Sigmoid colon (tissue), 7 donors: ENCODE results near the gene CCDC154. TPM values are rescaled to one million over a fixed set of nuclear protein-coding genes. Genes with fewer than 3 reads are reported as not detected.

Experiments
- DNase-seq: peaks from one replicate; pipeline ENCODE4 v3.0.0-alpha.2; 2019
- H3K27ac ChIP-seq, 4 donors: fragments of 200-600 bp; sonication (generic); one replicate each; pipeline ENCODE4 v1.5.1; 2016 to 2019; ENCODE audit warnings: mild to moderate bottlenecking in 1 of 4
- H3K27me3 ChIP-seq, 3 donors: fragments of 200-600 bp; sonication (generic); one replicate each; pipeline ENCODE4 v1.5.1; 2019; ENCODE audit warnings: mild to moderate bottlenecking in 1 of 3
- H3K36me3 ChIP-seq, 4 donors: fragments of 200-600 bp; sonication (generic); one replicate each; pipeline ENCODE4 v1.5.1; 2016 to 2019
- H3K4me1 ChIP-seq, 4 donors: fragments of 200-600 bp; sonication (generic); one replicate each; pipeline ENCODE4 v1.5.1; 2017 to 2019
- H3K4me3 ChIP-seq, 4 donors: fragments of 200-600 bp; sonication (generic); one replicate each; pipeline ENCODE4 v1.5.1; 2017 to 2019; ENCODE audit warnings: mild to moderate bottlenecking in 2 of 4, moderate library complexity in 1 of 4
- H3K9me3 ChIP-seq, 4 donors: fragments of 200-600 bp in 3 of 4; sonication (generic) in 3 of 4; one replicate each; pipeline versions ENCODE4 v1.5.1 to v1.6.1; 2013 to 2019
- EP300 ChIP-seq, 4 donors: sonication (generic); formaldehyde crosslinking; IDR thresholded peaks; one replicate each; pipeline ENCODE4 v1.6.1; 2017; ENCODE audit warnings: antibody characterized with exemption in 4 of 4
- POLR2A ChIP-seq, 2 donors: fragments of 450-650 bp; IDR thresholded peaks; one replicate each; pipeline ENCODE4 v1.6.1; 2016; ENCODE audit warnings: antibody characterized with exemption in 2 of 2, mild to moderate bottlenecking in 2 of 2, moderate library complexity in 2 of 2
- POLR2AphosphoS5 ChIP-seq, 4 donors: sonication (generic); formaldehyde crosslinking; IDR thresholded peaks; one replicate each; pipeline ENCODE4 v1.6.1; 2017; ENCODE audit warnings: antibody characterized with exemption in 4 of 4
- WGBS, 2 donors: extraction: QIAGEN DNeasy Blood & Tissue Kit; methylation state at CpG; one replicate each; pipeline ENCODE4 v1.1.7; 2013; 5-methylcytosine and 5-hydroxymethylcytosine counted together
- intact Hi-C: fragments of 100-400 bp; cut with DNase I; formaldehyde crosslinking; loops from one replicate; pipeline ENCODE4 v1.15.1; 2023
- polyA plus RNA-seq, 3 donors: library from polyadenylated mRNA; stranded (reverse); fragments of 200-250 nt; gene quantifications; one replicate each; pipeline ENCODE4 v1.2.3, GENCODE V29; 2013
- total RNA-seq, 4 donors: library from RNA; depleted of rRNA; stranded (reverse); fragments of >200 nt; gene quantifications; one replicate each; pipeline ENCODE4 v1.1.0, GENCODE V29; 2016
- TF ChIP-seq, protein P1 (sequence below), 4 experiments: fragments of 450-650 bp in 3 of 4; fragments of 200-600 bp in 1 of 4; IDR thresholded peaks; one replicate each; pipeline ENCODE4 v1.5.1; 2016 to 2019; ENCODE audit warnings: antibody characterized with exemption in 4 of 4, mild to moderate bottlenecking in 3 of 4, moderate library complexity in 2 of 4
- donor health status: healthy with polysubstance abuse.
- donor health status: Bipolar disorder and iron deficiency.
- donor health status: healthy.

CCDC154 gene
- total and polyA plus RNA-seq, 7 donors = 0.55 to 1.4 TPM; not detected in 5

DNA sequence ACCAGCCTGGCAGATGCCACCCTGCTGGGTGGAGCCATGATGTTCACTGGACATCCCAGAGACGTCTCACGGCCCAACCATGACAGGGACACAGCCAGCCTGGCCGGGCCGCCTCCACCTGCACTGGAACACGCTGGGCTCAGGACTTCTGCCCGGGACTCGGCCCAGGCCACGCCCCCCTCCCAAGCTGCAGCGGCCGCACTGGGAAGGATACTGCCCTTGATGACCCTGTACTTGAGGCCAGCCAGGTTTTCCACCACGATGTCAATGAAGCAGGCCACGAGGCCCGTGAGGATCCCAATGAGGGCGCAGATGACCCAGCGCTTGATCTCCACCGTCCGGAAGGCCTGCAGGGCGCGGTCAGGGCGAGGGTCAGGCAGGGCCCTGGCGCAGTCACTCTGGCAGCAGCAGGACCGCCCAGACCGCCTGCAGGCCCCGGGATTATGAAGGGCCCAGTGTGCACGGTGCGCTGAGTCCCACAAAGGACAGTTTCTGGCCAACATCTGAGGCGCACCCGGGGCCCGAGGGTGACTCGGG lies 16.3 kb upstream of the CCDC154 start:
- Histone ChIP-seq H3K9me3 (no peaks in the 10 kb centered on the region), H3K27me3 (no peaks in the 10 kb centered on the region), H3K4me1 (peaks cover 0 to 21% (median 9%) of the 10 kb centered on the region in 4 donors), H3K4me3 (peak overlapping the region in 1 of 4 donors; percentile 9), H3K36me3 (peaks cover 13 to 70% (median 14%) of the 10 kb centered on the region in 4 donors), H3K27ac (peak overlapping the region in 3 of 4 donors; percentile 66 to 80 (median 67))
- 92 to 94% methylated on average over 30 of the region's 30 CpGs for WGBS, 2 donors
- intact Hi-C loops = no loop called here
- DNase-seq = no peak
- TF ChIP-seq EP300 (IDR thresholded peaks at IDR 0.05) (no peak), POLR2AphosphoS5 (IDR thresholded peaks at IDR 0.05) (no peak), POLR2A (IDR thresholded peaks at IDR 0.05) (no peak)
- TF ChIP-seq, protein P1, sequence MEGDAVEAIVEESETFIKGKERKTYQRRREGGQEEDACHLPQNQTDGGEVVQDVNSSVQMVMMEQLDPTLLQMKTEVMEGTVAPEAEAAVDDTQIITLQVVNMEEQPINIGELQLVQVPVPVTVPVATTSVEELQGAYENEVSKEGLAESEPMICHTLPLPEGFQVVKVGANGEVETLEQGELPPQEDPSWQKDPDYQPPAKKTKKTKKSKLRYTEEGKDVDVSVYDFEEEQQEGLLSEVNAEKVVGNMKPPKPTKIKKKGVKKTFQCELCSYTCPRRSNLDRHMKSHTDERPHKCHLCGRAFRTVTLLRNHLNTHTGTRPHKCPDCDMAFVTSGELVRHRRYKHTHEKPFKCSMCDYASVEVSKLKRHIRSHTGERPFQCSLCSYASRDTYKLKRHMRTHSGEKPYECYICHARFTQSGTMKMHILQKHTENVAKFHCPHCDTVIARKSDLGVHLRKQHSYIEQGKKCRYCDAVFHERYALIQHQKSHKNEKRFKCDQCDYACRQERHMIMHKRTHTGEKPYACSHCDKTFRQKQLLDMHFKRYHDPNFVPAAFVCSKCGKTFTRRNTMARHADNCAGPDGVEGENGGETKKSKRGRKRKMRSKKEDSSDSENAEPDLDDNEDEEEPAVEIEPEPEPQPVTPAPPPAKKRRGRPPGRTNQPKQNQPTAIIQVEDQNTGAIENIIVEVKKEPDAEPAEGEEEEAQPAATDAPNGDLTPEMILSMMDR (IDR thresholded peaks at IDR 0.05) = no peak

DNA sequence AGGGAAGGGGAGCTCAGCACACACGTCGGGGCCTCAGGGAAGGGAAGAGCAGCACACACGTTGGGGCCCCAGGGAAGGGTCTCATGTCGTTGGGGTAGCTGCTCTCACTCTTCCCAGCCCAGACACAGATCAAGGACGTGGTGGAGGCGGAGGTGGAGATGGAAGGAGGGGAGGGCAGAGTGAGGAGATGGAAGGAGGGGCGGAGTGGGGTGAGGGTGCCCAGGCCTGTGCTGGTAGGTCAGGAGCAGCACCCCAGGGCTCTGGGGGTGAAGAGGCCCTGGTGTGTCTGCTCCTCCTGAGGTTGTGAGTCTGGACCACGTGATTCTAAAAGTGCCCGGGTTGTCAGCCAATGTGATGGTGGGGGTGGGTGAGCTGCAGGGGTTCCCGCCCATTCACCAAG lies 15.6 kb upstream of the CCDC154 start:
- Histone ChIP-seq H3K27ac (peak overlapping the region in 2 of 4 donors; percentile 66 to 80), H3K36me3 (peaks cover 19 to 77% (median 20%) of the 10 kb centered on the region in 4 donors), H3K9me3 (no peaks in the 10 kb centered on the region), H3K27me3 (no peaks in the 10 kb centered on the region), H3K4me1 (peaks cover 0 to 21% (median 9%) of the 10 kb centered on the region in 4 donors), H3K4me3 (no peak overlapping the region)
- TF ChIP-seq POLR2AphosphoS5 (IDR thresholded peaks at IDR 0.05) (no peak), EP300 (IDR thresholded peaks at IDR 0.05) (no peak), POLR2A (IDR thresholded peaks at IDR 0.05) (no peak)
- TF ChIP-seq, protein P1 (IDR thresholded peaks at IDR 0.05) = no peak
- 86 to 87% methylated on average over 10 of the region's 10 CpGs for WGBS, 2 donors
- DNase-seq = no peak
- intact Hi-C loops = no loop called here

DNA sequence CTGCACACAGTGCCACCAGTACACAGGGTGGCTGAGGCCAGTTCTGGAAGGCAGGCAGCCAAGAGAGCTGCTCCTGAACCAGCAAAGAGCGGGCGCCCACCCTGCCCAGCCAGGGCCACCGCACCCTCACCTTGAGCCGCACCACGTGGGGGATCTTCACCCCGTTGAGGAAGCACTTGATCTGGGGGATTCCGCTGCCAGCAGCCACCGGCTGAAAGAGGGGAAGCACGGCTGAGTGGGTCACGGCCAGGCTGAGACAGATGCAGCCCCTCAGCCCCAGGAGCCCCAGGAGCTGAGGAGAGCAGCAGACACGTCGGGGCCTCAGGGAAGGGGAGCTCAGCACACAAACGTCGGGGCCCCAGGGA lies 14.6 kb upstream of the CCDC154 start:
- no peak for TF ChIP-seq EP300 (IDR thresholded peaks at IDR 0.05)
- no peak for TF ChIP-seq POLR2AphosphoS5 (IDR thresholded peaks at IDR 0.05)
- no peak for TF ChIP-seq POLR2A (IDR thresholded peaks at IDR 0.05)
- TF ChIP-seq, protein P1 (IDR thresholded peaks at IDR 0.05) = no peak
- 63 to 87% methylated on average over 14 of the region's 14 CpGs for WGBS, 2 donors
- intact Hi-C loops = no loop called here
- Histone ChIP-seq H3K4me3 (no peak overlapping the region), H3K27ac (no peak overlapping the region), H3K4me1 (peaks cover 0 to 21% (median 9%) of the 10 kb centered on the region in 4 donors), H3K36me3 (peaks cover 20 to 79% (median 30%) of the 10 kb centered on the region in 4 donors), H3K27me3 (no peaks in the 10 kb centered on the region), H3K9me3 (no peaks in the 10 kb centered on the region)
- DNase-seq = no peak

DNA sequence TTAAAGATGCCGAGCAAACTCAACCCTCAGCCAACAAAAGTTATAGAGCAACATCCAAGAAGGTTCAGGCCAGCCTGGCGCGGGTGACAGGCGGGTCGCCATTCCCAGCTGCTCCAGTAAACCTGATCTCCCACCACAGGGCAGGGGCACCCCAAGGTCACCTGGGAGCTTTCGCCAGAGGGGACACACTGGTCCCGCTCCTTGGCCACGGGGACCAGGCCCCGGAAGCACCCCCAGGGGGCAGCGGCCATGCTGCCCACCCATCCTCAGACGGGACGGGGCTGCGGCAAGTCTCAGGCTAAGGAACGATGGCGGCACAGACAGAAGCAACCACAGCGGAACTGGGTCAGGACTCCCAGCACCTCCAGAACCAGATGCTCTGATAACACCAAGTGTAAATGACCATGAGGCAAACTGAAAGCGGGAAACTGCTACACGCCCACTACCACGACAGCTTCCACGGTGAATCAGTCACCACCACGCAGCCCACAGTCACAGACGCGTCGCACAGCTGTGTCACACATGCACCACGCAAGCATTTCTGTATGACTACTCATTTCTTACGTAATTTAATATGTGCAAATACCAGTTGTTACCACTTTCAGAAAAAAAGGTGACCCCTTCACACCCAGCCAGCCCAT lies 14.1 kb upstream of the CCDC154 start:
- intact Hi-C loops = no loop called here
- no peak for TF ChIP-seq POLR2A (IDR thresholded peaks at IDR 0.05)
- TF ChIP-seq, protein P1 (IDR thresholded peaks at IDR 0.05) = no peak
- Histone ChIP-seq H3K27me3 (no peaks in the 10 kb centered on the region), H3K36me3 (peaks cover 23 to 79% (median 35%) of the 10 kb centered on the region in 4 donors), H3K4me3 (no peak overlapping the region), H3K9me3 (no peaks in the 10 kb centered on the region), H3K27ac (no peak overlapping the region), H3K4me1 (peaks cover 0 to 21% (median 9%) of the 10 kb centered on the region in 4 donors)
- WGBS, 2 donors = 86 to 94% methylated on average over 26 of the region's 26 CpGs
- DNase-seq = no peak
